ENCODE measurements around the gene CSNK2A1.
"Not testable (repeated sequence)": the region's sequence is repeated elsewhere in the genome, so short reads cannot be mapped to it uniquely, and the experiment has no call there.

Gene CSNK2A1

DNA sequence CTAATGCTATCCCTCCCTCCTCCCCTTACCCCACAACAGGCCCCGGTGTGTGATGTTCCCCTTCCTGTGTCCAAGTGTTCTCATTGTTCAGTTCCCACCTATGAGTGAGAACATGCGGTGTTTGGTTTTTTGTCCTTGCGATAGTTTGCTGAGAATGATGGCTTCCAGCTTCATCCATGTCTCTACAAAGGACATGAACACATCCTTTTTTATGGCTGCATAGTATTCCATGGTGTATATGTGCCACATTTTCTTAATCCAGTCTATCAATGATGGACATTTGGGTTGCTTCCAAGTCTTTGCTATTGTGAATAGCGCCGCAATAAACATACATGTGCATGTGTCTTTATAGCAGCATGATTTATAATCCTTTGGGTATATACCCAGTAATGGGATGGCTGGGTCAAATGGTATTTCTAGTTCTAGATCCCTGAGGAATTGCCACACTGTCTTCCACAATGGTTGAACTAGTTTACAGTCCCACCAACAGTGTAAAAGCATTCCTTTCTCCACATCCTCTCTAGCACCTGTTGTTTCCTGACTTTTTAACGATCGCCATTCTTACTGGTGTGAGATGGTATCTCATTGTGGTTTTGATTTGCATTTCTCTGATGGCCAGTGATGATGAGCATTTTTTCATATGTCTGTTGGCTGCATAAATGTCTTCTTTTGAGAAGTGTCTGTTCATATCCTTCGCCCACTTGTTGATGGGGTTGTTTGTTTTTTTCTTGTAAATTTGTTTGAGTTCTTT, 35.5 kb upstream of the CSNK2A1 start:
- H2BK15ac ChIP-seq (ENCODE audit: low read length); H3K4me3 ChIP-seq (ENCODE audit: low read length in 2 of 2); H3K9ac ChIP-seq (ENCODE audit: low read depth, low read length, poor library complexity); H3K79me1 ChIP-seq (ENCODE audit: low read depth, low read length); DNase-seq (ENCODE audit: low spot score); H2BK120ac ChIP-seq (ENCODE audit: low read depth, low read length); H3K14ac ChIP-seq (ENCODE audit: low read length); H3K4me1 ChIP-seq (ENCODE audit: control insufficient read depth in 2 of 2, insufficient read depth in 1 of 2, low read depth in 1 of 2, low read length in 2 of 2); H2BK5ac ChIP-seq (ENCODE audit: low read length); H4K8ac ChIP-seq (ENCODE audit: low read depth, low read length); H4K91ac ChIP-seq (ENCODE audit: low read depth, low read length, poor library complexity); H2BK12ac ChIP-seq (ENCODE audit: low read length); H3K23ac ChIP-seq (ENCODE audit: low read depth, low read length, poor library complexity); H3K36me3 ChIP-seq (replicated peaks in 1 of 2; ENCODE audit: control insufficient read depth in 2 of 2, insufficient read depth in 2 of 2, low read length in 2 of 2); H3K4me2 ChIP-seq (ENCODE audit: insufficient read depth, low read length, poor library complexity, severe bottlenecking); H3K4ac ChIP-seq (ENCODE audit: low read length); H2AFZ ChIP-seq (ENCODE audit: low read length); H3K9me3 ChIP-seq (replicated peaks in 1 of 2; ENCODE audit: control insufficient read depth in 2 of 2, insufficient read depth in 1 of 2, low read depth in 1 of 2, low read length in 2 of 2); H2AK5ac ChIP-seq (ENCODE audit: low read depth, low read length); H3K27ac ChIP-seq (replicated peaks; ENCODE audit: low read length); H3K18ac ChIP-seq (ENCODE audit: low read length): not testable (repeated sequence)
- WGBS, 2 donors (ENCODE audit: extremely low coverage in 2 of 2, insufficient read length in 2 of 2, insufficient replicate concordance in 1 of 2), result no CpG with 5 or more reads among the region's 8 CpGs
- H3K27me3 ChIP-seq (ENCODE audit: control insufficient read depth in 3 of 3, insufficient read depth in 3 of 3, low read depth in 1 of 3, low read length in 3 of 3), result peaks cover 0 to 28% (median 0%) of the 10 kb centered on the region in 3 experiments

DNA sequence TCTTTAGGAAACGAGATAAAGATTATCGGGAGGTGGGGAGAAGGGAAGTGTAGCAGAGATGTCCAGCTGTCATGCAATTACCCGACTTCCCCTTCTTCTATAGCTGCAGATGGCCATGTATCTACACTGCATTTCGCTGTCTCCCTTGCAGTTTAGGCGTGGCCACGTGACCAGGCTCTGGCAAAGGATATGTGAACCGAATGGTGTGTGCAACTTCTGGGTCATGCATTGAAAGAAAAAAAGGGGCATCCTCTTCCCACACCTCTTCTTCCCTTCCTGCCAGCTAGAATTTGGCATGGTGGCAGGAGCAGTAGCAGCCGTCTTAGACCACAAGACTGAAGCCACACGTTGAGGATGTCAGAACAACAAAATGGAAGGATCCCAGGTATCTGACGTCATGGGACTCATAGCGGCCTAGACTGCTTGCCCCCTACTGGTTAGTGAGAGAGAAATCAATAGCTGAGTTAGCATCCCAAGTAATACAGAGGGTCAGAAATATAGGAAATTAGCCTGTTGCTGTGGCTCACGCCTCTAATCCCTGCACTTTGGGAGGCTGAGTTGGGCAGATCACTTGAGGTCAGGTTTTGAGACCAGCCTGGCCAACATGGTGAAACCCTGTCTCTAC, 33.7 kb upstream of the CSNK2A1 start:
- Histone ChIP-seq H3K4me1 (ENCODE audit: control insufficient read depth in 2 of 2, insufficient read depth in 1 of 2, low read depth in 1 of 2, low read length in 2 of 2) (peaks cover 0 to 11% of the 10 kb centered on the region in 2 donors), H3K27ac (replicated peaks; ENCODE audit: low read length) (no peak overlapping the region), H3K9me3 (replicated peaks in 1 of 2; ENCODE audit: control insufficient read depth in 2 of 2, insufficient read depth in 1 of 2, low read depth in 1 of 2, low read length in 2 of 2) (no peaks in the 10 kb centered on the region), H4K91ac (ENCODE audit: low read depth, low read length, poor library complexity) (no peak overlapping the region), H2BK120ac (ENCODE audit: low read depth, low read length) (no peak overlapping the region), H3K4me2 (ENCODE audit: insufficient read depth, low read length, poor library complexity, severe bottlenecking) (no peak overlapping the region), H3K79me1 (ENCODE audit: low read depth, low read length) (no peaks in the 10 kb centered on the region), H3K36me3 (replicated peaks in 1 of 2; ENCODE audit: control insufficient read depth in 2 of 2, insufficient read depth in 2 of 2, low read length in 2 of 2) (no peaks in the 10 kb centered on the region), H2BK15ac (ENCODE audit: low read length) (no peak overlapping the region), H2BK12ac (ENCODE audit: low read length) (no peak overlapping the region), H4K8ac (ENCODE audit: low read depth, low read length) (no peak overlapping the region), H2AFZ (ENCODE audit: low read length) (no peak overlapping the region), H2BK5ac (ENCODE audit: low read length) (no peak overlapping the region), H3K9ac (ENCODE audit: low read depth, low read length, poor library complexity) (no peak overlapping the region), H3K4me3 (ENCODE audit: low read length in 2 of 2) (no peak overlapping the region), H2AK5ac (ENCODE audit: low read depth, low read length) (no peak overlapping the region), H3K4ac (ENCODE audit: low read length) (no peak overlapping the region), H3K14ac (ENCODE audit: low read length) (no peak overlapping the region), H3K27me3 (ENCODE audit: control insufficient read depth in 3 of 3, insufficient read depth in 3 of 3, low read depth in 1 of 3, low read length in 3 of 3) (peaks cover 0 to 46% (median 0%) of the 10 kb centered on the region in 3 experiments), H3K18ac (ENCODE audit: low read length) (no peak overlapping the region), H3K23ac (ENCODE audit: low read depth, low read length, poor library complexity) (peak overlapping the region; percentile 6)
- 100% methylated on average over 1 of the region's 12 CpGs; no CpG with 5 or more reads in 1 of the 2 donors for WGBS, 2 donors (ENCODE audit: extremely low coverage in 2 of 2, insufficient read length in 2 of 2, insufficient replicate concordance in 1 of 2)
- no peak for DNase-seq (ENCODE audit: low spot score)

DNA sequence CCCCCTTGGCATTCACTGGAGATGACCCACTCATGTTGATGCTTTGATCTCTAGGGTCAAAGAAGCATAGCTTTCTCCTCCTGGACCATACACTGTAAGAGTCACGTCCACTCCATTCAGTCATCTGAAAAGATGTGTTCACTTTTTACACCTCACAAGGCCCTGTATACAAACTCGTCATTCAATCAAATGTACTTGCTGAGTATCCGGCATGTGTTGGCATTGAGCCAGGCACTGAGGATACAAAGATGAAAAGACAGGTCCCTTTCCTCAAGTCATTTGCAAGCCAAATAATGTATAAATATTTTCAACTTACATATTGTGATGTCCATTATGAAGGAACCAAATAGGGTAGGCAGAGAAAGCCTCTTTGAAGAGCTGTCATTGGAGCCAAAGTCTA, 32.6 kb upstream of the CSNK2A1 start:
- H2BK120ac ChIP-seq (ENCODE audit: low read depth, low read length), result no peak overlapping the region
- no peak overlapping the region for H4K91ac ChIP-seq (ENCODE audit: low read depth, low read length, poor library complexity)
- no peak overlapping the region for H2BK12ac ChIP-seq (ENCODE audit: low read length)
- no peaks in the 10 kb centered on the region for H3K36me3 ChIP-seq (replicated peaks in 1 of 2; ENCODE audit: control insufficient read depth in 2 of 2, insufficient read depth in 2 of 2, low read length in 2 of 2)
- H3K79me1 ChIP-seq (ENCODE audit: low read depth, low read length), result no peaks in the 10 kb centered on the region
- H2AK5ac ChIP-seq (ENCODE audit: low read depth, low read length), result no peak overlapping the region
- H3K14ac ChIP-seq (ENCODE audit: low read length), result no peak overlapping the region
- H3K4ac ChIP-seq (ENCODE audit: low read length), result no peak overlapping the region
- no peak for DNase-seq (ENCODE audit: low spot score)
- no peak overlapping the region for H3K9ac ChIP-seq (ENCODE audit: low read depth, low read length, poor library complexity)
- no peak overlapping the region for H2AFZ ChIP-seq (ENCODE audit: low read length)
- no peak overlapping the region for H2BK5ac ChIP-seq (ENCODE audit: low read length)
- H3K27me3 ChIP-seq (ENCODE audit: control insufficient read depth in 3 of 3, insufficient read depth in 3 of 3, low read depth in 1 of 3, low read length in 3 of 3), result peaks cover 0 to 56% (median 0%) of the 10 kb centered on the region in 3 experiments
- no peak overlapping the region for H3K27ac ChIP-seq (replicated peaks; ENCODE audit: low read length)
- H3K23ac ChIP-seq (ENCODE audit: low read depth, low read length, poor library complexity), result no peak overlapping the region
- no peak overlapping the region for H3K18ac ChIP-seq (ENCODE audit: low read length)
- no CpG with 5 or more reads among the region's 3 CpGs for WGBS, 2 donors (ENCODE audit: extremely low coverage in 2 of 2, insufficient read length in 2 of 2, insufficient replicate concordance in 1 of 2)
- peaks cover 0 to 15% of the 10 kb centered on the region in 2 donors for H3K4me1 ChIP-seq (ENCODE audit: control insufficient read depth in 2 of 2, insufficient read depth in 1 of 2, low read depth in 1 of 2, low read length in 2 of 2)
- no peak overlapping the region for H2BK15ac ChIP-seq (ENCODE audit: low read length)
- no peak overlapping the region for H4K8ac ChIP-seq (ENCODE audit: low read depth, low read length)
- H3K9me3 ChIP-seq (replicated peaks in 1 of 2; ENCODE audit: control insufficient read depth in 2 of 2, insufficient read depth in 1 of 2, low read depth in 1 of 2, low read length in 2 of 2), result no peaks in the 10 kb centered on the region
- no peak overlapping the region for H3K4me3 ChIP-seq (ENCODE audit: low read length in 2 of 2)
- H3K4me2 ChIP-seq (ENCODE audit: insufficient read depth, low read length, poor library complexity, severe bottlenecking), result no peak overlapping the region

DNA sequence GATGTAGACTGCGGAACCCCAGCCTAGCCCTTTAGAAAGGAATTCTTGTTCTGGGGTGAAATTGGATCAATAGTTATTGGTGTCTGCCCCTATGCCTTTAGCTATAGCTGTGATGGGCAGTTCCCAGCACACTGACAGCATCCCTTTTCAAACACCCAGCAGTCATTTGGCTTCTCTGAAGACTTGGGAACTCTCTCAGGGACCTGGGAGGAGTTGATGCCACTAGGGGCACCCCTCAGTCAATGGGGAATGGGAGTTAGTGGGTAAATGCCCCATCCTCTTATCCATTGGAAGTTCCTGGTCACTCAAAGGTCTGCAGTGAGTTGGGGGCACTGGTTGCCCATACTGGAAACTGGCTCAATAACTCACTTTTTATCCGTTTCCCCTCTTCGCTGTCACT, 31.6 kb upstream of the CSNK2A1 start:
- no peak overlapping the region for H2BK12ac ChIP-seq (ENCODE audit: low read length)
- H2BK120ac ChIP-seq (ENCODE audit: low read depth, low read length), result no peak overlapping the region
- no peak overlapping the region for H3K9ac ChIP-seq (ENCODE audit: low read depth, low read length, poor library complexity)
- H4K91ac ChIP-seq (ENCODE audit: low read depth, low read length, poor library complexity), result no peak overlapping the region
- no peak overlapping the region for H2BK5ac ChIP-seq (ENCODE audit: low read length)
- H3K23ac ChIP-seq (ENCODE audit: low read depth, low read length, poor library complexity), result no peak overlapping the region
- H3K4me3 ChIP-seq (ENCODE audit: low read length in 2 of 2), result no peak overlapping the region
- H3K27ac ChIP-seq (replicated peaks; ENCODE audit: low read length), result no peak overlapping the region
- H3K27me3 ChIP-seq (ENCODE audit: control insufficient read depth in 3 of 3, insufficient read depth in 3 of 3, low read depth in 1 of 3, low read length in 3 of 3), result peaks cover 0 to 56% (median 0%) of the 10 kb centered on the region in 3 experiments
- no peak overlapping the region for H2AK5ac ChIP-seq (ENCODE audit: low read depth, low read length)
- H3K4me2 ChIP-seq (ENCODE audit: insufficient read depth, low read length, poor library complexity, severe bottlenecking), result no peak overlapping the region
- H3K14ac ChIP-seq (ENCODE audit: low read length), result no peak overlapping the region
- no peak overlapping the region for H2BK15ac ChIP-seq (ENCODE audit: low read length)
- no peaks in the 10 kb centered on the region for H3K79me1 ChIP-seq (ENCODE audit: low read depth, low read length)
- H3K4me1 ChIP-seq (ENCODE audit: control insufficient read depth in 2 of 2, insufficient read depth in 1 of 2, low read depth in 1 of 2, low read length in 2 of 2), result peaks cover 0 to 15% of the 10 kb centered on the region in 2 donors
- H3K36me3 ChIP-seq (replicated peaks in 1 of 2; ENCODE audit: control insufficient read depth in 2 of 2, insufficient read depth in 2 of 2, low read length in 2 of 2), result no peaks in the 10 kb centered on the region
- no peak overlapping the region for H3K4ac ChIP-seq (ENCODE audit: low read length)
- no peak overlapping the region for H2AFZ ChIP-seq (ENCODE audit: low read length)
- no peak overlapping the region for H4K8ac ChIP-seq (ENCODE audit: low read depth, low read length)
- no peaks in the 10 kb centered on the region for H3K9me3 ChIP-seq (replicated peaks in 1 of 2; ENCODE audit: control insufficient read depth in 2 of 2, insufficient read depth in 1 of 2, low read depth in 1 of 2, low read length in 2 of 2)
- H3K18ac ChIP-seq (ENCODE audit: low read length), result no peak overlapping the region
- no peak for DNase-seq (ENCODE audit: low spot score)
- WGBS, 2 donors (ENCODE audit: extremely low coverage in 2 of 2, insufficient read length in 2 of 2, insufficient replicate concordance in 1 of 2), result no CpG with 5 or more reads among the region's 3 CpGs

Data from neuronal stem cell (in vitro differentiated cells).